C4-2B (cell line): Measurements from ENCODE around the gene SIT1.

Source experiments
- H3K27ac ChIP-seq: fragments of 450-650 bp; 2 replicates; pipeline ENCODE4 v1.5.1; 2017
- CTCF ChIP-seq: fragments of 450-650 bp; conservative IDR thresholded peaks from 2 replicates; pipeline ENCODE4 v1.5.1; 2017; ENCODE audit warnings: mild to moderate bottlenecking
- ZFX ChIP-seq: fragments of 450-650 bp; IDR thresholded peaks from 2 replicates; pipeline ENCODE4 v1.6.1; 2017

SIT1 gene

GRCh38 chr9:35599763-35600604 is 50.7 kb downstream of the SIT1 start:
- H3K27ac ChIP-seq = no peak overlapping the region
- TF ChIP-seq ZFX (no peak), CTCF (no peak)
